NCI-H82 treated with DMSO at 0.1 percent for 48 hours (cell line): ENCODE data around the gene CACNA2D3.

Source experiments
- DNase-seq: peaks from one replicate; lab custom pipeline; 2025; ENCODE audit not compliant: unreplicated experiment; lab: John Stamatoyannopoulos, UW

The CACNA2D3 gene

DNA sequence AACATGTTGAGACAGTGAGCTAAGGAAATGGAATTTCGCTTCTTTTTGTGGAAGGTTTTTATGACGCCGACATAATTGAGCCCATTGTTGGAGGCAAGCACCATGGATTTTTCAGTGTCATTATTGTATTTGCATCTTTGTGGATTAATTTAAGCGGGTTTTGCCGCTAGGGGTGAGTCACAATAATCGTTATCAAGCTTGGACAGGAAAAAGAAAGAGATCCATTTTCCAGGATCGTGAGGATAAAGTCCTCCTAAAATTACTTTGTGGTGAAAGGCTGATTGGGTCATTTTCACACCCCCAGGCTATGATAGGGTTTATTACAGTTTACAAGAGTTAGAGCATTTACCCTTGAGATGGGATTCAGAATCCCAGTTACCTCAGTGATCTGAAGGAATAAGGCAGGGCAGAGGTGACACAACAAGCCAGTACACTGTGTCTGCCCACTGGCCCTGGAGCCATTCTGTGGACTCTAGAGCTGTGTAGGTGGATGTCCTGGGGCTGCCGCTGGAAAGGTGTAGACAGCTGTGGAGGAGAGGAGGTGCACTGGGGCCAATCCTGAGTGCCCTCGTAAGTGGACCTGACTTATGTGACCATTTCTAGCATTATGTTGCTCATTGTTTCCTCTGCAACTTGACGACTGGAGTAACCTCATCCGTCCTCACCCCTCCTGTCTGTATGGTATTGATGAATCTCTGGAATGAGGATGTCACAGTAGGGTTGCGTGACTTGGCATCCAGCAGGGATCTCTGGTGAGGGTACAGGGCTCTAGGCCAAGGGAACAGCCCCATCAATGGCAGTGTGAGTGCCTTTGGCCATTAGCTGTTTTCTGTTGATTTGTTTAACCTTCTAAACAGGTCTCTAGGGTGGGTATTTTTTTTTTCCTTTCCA lies 435.4 kb downstream of the CACNA2D3 start:
- DNase-seq: no peak

DNA sequence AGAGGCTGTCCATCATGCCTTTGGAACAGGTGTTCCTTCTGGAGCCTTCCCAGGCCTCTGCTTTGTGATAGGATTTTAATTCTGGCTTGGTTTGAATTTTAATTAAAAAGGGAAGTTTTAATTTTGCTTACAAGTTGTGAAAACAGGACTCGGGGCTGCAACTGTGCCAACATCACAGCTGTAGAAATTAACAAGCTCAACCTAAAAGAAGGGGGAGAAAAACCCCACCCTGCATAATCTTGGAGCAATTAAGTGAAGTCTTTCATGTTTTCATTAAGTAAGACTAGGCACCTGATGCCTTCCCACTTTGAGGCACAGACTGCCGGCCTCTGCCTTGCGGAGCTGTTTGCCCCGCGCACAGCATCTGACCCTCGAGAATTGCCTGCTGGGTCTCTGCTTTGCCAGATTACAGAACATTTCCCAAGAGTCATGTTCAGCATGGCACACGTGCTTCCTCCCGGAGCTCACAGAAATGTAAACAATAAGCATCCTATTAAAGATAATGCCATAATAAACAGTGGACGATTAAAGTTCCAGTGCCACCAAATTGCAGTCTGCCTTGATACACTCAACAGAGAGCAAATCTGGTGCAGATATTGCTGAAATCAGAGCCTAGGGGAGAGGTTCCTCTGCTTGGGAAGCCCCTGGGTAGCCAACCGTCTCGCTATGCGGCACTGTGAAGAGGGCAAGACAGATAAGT lies 441.3 kb downstream of the CACNA2D3 start:
- DNase-seq: no peak

DNA sequence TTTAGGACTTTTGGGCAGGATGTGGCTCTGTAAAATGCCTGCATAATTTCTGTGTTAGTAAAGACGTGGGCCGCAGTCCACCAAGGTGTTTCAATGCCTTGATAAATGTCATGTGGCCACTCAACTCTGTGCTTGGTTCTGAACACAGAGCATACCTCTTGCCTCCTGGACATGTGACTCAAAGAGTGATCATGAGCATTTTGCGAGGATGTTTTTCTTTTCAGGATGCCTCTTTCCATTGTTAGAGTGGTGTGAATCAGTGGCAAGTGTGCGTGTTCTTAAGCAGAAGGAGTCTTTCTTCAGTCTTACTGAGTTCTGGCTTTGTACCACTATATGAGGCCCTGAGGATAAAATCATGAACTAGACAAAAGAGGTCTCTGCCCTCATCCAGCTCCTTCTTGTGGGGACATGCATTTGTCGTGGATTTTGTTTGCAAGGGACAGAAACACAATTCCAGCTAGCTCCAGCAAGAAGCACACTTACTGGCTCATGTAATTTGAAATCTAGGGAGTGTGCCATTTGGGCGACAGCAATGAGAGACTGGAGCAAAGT lies 442.1 kb downstream of the CACNA2D3 start:
- no peak for DNase-seq

DNA sequence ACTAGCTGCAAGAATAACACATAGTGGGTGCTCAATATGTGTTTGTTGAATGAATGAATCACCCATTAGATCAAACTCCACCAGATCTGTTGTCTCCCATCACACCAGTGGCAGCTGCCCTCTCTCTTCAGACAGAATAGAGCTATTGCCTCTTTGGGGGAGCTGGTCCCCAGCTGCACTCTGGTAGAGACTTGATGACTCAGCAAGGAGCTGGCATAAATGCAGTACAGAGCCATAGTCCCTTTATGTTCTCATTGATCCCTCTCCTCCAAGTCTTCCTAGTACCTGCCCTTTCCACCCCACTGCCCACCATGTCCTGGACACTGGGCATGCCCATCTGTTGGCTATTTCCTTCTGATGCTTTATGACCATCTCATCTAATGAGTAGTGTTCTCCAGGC lies 443.6 kb downstream of the CACNA2D3 start:
- DNase-seq: no peak

DNA sequence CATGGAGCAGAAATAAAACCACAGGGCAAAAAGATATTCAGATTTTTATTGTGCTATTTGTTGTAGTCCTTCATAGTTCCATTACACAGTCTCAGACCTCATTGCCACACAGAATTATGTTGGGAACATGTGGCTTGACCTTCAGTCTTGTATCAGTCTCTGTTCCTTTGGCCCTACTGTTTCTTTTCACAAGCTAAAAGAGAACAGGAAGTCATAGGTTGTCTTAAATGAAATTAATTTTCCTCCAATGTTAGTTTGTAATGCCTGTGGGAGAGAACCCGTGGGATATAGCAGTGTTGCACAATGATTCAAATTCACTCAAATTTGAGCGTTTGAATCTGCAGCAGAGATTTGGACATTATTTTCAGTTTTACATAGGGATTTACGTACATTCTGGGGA lies 445.6 kb downstream of the CACNA2D3 start:
- no peak for DNase-seq

DNA sequence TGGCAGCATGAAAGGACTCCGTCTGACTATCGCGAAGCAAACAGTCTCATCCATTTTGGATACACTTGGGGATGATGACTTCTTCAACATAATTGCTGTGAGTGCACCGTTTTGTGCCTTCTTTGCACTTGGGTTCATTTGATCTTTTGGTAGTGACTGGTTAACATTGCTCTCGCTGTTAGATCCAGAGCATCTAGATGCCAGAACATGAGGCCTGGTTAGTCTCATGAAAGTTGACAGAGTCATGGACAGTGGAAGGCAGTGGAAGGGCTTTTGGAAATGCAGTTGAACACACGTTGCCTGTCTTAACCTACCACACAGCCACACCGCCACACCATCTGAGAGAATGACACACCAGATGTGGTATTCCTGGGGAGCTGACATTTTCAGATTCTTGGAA lies 447.7 kb downstream of the CACNA2D3 start:
- no peak for DNase-seq

DNA sequence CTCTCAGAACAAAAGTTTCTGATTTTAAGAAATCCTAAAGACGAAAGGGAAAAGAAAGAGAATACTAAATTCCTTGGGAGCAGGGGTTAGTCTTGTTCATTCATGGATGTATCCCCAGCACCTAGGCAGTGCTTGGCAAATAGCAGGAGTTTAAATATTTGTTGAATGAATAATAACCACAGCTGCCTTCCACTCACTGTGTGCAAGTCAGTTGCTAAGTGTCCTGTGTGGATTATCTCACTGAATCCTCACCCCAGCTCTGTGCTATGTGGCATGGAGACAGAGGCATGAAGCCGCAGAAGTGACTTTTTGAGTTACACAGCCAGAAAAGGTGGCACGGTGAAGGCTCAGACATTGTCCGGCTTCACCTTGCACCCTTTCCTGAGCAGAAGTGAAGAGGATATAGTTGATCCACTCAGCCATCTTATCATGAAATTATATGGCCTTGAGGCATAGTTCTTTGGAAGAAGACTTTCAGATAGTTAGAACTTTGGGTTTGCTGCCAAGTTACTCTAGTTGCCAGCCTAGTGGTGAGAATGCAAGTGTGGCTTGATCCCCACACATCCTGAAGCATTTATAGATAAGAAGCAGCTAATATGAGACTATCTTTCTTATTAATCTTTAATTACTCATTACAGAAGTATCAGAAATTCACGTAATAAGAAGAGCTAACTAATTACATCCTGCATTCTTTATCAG lies 450.0 kb downstream of the CACNA2D3 start:
- no peak for DNase-seq

DNA sequence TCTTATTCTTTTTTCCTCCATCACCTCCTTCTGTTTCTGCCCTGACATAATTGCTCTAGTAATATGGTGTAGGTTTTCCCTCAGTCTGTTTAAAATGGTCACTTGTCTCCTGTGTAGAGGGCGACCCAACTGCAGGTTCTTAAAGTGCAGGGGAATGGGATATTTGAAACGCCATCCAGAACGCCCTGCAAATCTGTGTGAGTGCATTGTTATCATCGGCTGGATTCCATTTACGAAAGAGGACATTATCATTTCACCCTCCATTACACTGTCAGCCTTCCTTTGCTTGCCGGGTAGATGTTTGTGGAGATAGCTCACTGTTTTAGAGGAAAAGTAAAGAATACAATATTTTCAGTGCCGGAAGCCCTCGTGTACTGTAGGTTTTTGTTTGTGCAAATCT lies 451.5 kb downstream of the CACNA2D3 start:
- no peak for DNase-seq

DNA sequence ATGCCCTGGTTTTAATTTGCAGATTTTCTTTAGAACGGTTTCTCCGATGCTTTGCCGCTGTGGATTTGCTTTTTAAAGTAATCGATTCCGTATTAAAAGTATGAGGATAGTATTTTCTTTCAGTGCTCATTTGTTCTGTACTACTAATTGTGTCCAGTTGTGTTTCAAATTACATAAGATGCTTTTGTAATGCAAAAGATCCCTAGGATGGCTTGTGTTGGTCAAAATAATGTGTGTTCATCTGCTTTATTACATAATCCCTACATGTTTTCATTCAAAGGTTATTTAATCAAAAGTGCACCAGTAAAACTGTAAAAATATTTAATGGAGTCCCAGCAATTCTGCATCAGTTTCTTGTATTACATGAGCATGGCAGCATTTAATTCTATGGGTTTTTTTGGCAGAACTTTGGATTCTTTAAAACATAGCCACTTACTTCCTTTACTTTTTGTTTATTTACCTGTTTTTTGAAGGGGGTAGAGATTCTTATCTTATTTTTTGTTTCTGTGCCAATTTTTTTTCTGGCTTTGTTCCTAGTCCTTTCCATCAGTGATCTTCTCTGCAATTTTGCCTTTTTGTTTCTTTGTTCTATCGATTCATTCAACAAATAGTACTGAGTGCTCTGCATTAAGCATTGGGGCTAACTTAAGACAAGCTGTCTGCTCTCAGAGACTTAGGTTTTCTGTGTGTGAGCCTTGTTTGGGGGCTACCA lies 452.7 kb downstream of the CACNA2D3 start:
- DNase-seq: no peak

DNA sequence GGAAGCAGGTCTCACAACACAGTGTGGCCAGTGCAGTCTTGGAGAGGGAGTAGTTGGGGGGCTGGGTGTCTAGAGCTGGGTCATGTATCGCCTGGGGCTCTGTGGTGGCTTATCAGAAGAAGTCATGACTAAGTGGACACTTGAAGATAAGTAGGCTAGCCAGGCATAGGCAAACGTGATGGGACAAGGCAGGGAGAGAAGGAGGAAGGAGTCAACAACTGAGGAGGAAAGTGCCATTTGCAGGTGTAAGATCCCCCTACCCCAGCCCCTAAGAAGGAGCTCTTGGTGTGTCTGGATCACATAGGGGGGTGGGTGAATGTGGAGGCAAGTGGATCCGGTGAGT lies 453.2 kb downstream of the CACNA2D3 start:
- no peak for DNase-seq

DNA sequence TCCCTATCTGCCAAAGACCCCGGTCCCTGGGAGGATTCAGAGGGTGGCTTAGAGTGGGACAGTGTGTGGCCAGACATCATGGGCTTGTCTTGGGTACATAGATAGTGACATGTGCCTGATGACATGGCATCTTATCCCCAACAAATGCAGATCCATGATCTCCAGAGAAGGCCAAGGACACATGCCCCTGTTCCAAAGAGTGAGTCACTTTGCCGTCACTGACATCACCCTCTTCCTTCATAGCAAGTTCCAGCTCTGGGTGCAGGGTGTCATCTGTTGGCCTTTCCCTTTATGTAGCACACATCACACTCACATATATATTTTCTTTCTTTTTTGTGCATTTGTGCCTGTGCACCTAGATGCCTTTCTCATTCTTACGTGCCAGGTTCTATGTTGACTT lies 455.0 kb downstream of the CACNA2D3 start:
- DNase-seq: no peak

DNA sequence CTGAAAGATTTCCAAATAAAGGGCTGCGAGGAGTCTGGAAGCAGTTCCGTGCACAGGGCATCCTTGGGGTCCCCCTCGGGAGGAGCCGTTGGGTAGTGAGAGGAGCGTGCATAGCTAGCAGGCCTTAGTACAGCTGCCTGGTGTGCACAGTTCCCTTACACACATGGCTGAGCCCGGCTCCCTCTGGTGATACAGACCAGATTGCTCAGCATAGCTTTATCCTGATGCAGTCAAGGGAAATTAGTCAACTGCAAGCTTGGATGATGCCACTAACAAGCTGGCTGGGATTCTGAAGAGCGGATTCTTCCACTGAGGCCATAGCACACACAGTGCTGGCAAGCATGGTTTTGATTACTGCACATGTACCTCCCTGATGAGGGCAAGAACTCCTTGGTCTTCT lies 456.1 kb downstream of the CACNA2D3 start:
- DNase-seq: no peak

DNA sequence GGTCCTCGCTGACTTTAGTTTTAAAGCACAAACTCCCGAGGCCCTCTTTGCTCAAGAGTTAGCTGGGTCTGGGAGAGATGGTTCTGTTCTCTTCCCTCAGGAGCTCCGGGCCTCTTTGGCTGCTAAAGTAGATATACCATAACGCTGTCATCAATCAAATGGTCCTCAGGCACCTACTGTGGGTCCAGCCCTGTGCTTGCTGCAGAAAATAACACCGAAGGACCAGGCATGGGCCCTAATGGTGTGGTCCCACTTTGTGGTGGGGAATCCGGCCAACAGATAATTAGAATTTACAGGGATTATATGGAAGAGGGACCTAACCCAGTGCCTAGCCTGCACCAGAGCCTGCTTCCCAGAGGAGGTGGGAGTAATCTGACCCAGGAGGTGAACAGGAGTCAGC lies 458.1 kb downstream of the CACNA2D3 start:
- no peak for DNase-seq

DNA sequence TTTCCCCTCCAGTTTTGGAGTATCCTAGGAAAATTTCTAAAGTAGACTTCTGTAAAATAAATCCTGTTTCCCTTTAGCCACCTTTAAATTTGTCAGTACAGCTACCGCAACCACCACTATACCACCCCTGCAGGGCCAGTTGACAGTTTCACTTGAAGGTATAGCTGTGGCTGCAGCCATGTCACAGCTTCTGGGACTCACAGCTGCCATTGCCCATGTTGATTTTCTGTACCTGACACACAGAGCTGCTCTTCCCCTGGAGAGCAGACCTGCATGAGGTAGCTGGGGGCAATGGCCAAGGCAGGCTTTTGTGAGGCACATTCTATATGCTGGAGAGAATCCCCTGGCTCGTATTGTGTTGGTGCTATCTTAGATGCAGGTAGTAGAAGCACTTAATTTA lies 460.1 kb downstream of the CACNA2D3 start:
- no peak for DNase-seq

DNA sequence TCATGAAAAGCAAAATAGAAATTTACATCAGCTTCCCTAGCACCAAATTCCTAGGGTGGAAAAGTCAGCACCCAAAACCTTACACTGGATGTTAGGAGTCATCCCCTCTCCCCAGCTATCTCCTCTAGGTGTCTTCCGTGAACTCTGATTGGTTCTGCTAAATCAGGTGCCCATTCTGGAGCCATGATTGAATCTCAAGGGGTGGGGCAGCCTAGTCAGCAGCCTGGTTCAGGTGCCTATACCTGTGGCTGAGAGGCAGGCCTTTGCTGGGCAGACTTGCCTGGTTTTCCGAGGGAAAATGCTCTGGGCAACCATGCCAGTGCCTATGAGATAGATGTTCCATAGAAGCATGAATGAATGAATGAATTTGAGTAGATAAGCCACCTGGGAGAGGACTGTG lies 468.8 kb downstream of the CACNA2D3 start:
- DNase-seq: no peak

DNA sequence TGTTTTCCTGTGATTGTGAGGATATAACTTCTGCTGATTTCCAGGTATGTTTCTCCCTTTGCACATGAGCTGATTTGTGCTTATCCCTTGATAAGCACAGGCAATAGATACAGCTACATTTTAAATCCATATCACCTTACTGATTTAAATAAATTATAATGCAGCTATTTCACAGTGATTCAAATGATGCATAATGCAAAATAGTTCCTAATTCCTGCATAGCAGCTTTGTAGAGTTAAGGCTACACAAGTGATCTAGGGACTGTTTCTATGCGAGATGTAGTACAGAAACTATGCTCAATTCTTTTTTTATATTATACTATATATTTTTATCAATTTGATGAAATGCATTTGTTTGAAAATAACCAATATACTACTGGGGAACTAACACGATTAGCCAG lies 471.3 kb downstream of the CACNA2D3 start:
- no peak for DNase-seq

DNA sequence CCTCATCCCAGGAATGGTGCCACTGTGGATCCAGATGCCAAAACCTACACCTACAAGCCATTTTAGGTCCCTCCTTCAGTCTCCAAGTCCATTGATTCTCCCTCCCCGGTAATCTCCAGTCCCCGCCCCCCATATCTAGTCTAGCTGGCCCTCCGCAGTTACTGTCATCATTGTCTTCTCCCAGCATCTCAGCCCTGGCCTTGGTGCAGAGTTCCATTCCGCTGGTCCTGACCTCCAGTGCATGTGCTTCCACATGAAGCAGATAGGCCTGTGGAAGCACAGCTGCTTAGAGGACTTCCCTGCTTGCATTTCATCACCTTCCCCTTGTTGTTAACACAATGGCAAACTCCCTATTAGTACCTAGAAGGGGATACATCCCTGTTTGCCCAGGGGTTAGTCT lies 473.7 kb downstream of the CACNA2D3 start:
- no peak for DNase-seq

DNA sequence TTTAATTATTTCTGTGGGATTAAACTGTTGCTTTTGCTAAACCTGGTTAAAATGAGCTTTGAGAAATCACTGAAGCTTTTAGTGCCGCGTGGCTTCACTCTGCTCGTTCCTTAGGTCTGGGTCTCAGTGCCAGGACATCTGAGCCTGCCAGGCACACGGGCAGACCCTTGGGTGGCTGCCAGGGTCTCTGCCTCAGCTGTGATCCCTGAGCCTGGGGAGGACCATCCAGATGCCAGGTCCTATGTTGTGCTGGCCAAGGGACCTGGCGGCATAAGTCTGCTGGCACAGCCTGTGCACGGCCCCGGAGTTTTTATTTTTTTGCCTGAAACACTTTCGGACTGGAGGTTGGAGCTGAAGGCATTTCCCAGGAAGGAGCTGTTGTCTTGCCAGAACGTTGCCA lies 477.4 kb downstream of the CACNA2D3 start:
- no peak for DNase-seq

DNA sequence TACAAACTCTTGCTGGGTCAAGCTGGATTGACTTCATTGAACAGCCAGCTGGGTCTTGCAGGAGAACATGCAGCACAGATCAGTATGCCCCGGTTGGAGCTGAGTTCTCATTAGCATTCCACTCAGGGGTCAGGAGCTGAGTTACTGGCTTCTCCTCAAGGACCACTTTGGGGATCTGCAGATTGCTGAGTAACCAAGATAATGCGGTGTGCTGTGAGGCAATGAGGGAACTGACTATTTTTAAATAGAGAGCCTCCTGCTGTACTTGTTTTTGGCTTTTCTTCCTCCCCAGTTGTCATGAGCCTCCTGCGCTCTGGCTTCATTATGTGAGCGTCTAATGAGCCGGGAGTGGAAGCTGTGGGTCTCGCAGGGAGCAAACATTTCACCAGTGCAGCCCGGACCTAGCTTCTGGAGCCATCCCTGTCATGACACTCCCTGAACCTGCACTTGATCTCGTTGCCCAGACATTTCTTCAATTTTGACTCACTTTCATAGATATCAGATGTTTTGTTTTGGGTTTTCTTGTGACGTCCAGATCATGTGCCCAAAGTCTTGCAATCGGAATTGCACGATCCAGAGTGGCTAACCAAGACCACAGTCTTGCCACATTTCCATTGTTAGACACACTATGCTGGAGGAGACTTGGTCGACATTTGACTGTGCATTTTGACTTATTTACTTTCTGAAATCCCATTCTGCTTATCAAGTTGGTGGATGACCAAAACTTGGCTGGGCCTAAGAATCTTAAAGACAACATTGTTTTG lies 478.3 kb downstream of the CACNA2D3 start:
- no peak for DNase-seq

DNA sequence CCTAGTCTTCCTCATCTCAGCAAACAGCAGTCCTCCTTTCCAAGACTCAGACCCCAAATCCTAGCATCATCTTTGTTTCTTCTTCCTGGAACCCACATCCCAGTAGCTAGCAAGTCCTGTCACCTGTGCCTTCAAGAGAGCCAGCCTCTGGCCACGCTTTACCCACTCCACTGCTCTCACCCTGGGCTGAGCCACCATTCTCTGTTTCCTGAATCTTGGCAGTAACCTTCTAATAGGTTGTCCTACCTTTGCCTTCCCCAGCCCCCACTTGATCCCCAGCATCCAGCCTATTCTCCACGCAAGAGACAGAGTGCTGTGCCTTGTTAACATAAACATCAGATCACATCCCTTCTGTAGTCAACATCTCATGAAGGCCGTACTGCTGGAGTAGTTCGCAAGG lies 482.1 kb downstream of the CACNA2D3 start:
- no peak for DNase-seq
